Fibroblast of lung (primary cell): ENCODE measurements around the gene ANKS1A.

ENCODE experiments used
- CTCF ChIP-seq, 2 donors: IDR thresholded peaks in 1 of 2; conservative IDR thresholded peaks in 1 of 2; 1 replicate in 1 of 2; 2 replicates in 1 of 2; pipeline ENCODE4 v1.5.1; 2011 to 2012; ENCODE audit warnings: low read length in 2 of 2, control low read depth in 1 of 2, inconsistent platforms in 1 of 2, low read depth in 1 of 2, mild to moderate bottlenecking in 1 of 2
- EZH2 ChIP-seq: IDR thresholded peaks from 2 replicates; pipeline ENCODE4 v1.5.1; 2012; ENCODE audit warnings: low read length, control low read depth, mild to moderate bottlenecking; ENCODE audit errors: missing control alignments

DNA sequence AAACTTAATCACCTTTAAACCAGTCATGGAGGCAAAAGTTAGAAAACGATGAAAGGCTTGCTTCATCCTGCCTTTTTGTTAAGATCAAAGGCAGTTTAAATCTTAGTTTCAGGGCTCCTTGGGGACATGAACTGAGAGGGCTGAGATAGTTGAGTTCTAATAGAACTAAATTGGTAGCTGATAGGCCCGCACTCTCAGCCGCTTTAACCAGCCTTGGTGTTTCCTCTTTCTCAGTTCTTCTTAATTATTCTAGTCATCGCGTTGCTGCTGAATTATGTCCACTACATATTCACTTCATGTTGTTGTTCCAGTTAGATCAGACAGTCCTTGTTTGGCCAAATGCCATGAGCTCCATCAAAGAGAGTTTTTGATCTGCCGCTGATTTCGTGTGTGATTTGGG lies 72.5 kb downstream of the ANKS1A start:
- TF ChIP-seq CTCF (conservative IDR thresholded peaks at IDR 0.05 in 1 of 2, IDR thresholded peaks at IDR 0.05 in 1 of 2; ENCODE audit: low read depth in 1 of 2, low read length in 2 of 2) (no peak), EZH2 (no peak)
